CD4-positive, alpha-beta T cell (primary cell): ENCODE measurements around the gene RPL12. TPM values are rescaled to one million over a fixed set of nuclear protein-coding genes. Genes with fewer than 3 reads are reported as not detected.

Experiments
- ATAC-seq: fragments of 200-7000 bp; cut with Tn5 transposase; one replicate; pipeline ENCODE4 v1.10.0; 2022; ENCODE audit warnings: mild to moderate bottlenecking; ENCODE audit not compliant: poor library complexity
- CTCF ChIA-PET: fragments of 350-600 bp; sonication (Branson Sonifier 250); formaldehyde crosslinking; loops from one replicate; lab custom pipeline; 2021; ENCODE audit warnings: antibody characterized with exemption, inconsistent platforms; lab: Charles Lee
- POLR2A ChIA-PET: fragments of 350-600 bp; sonication (Branson Sonifier 250); formaldehyde crosslinking; loops from one replicate; lab custom pipeline; 2021; ENCODE audit warnings: antibody characterized with exemption, inconsistent platforms; lab: Charles Lee
- DNase-seq, 14 experiments: peaks; one replicate each; pipeline ENCODE4 v3.0.0-alpha.2; 2013 to 2020; ENCODE audit warnings: mixed read lengths in 2 of 14
- H3K27ac ChIP-seq, 2 donors: one replicate each; pipeline versions ENCODE4 v1.5.1 to v1.7.0; 2013; ENCODE audit warnings: low read length in 2 of 2, low read depth in 1 of 2, mild to moderate bottlenecking in 1 of 2
- H3K27me3 ChIP-seq, 2 experiments: 1 replicate in 1 of 2; 2 replicates in 1 of 2; pipeline versions ENCODE4 v1.6.1 to v1.7.0; 2013; ENCODE audit warnings: low read length in 2 of 2, control low read depth in 1 of 2, mild to moderate bottlenecking in 1 of 2, moderate library complexity in 1 of 2; ENCODE audit not compliant: insufficient read depth in 2 of 2, control insufficient read depth in 1 of 2
- H3K36me3 ChIP-seq: one replicate; pipeline ENCODE4 v1.6.1; 2013; ENCODE audit warnings: low read length, control low read depth; ENCODE audit not compliant: insufficient read depth
- H3K4me1 ChIP-seq: one replicate; pipeline ENCODE4 v1.6.1; 2013; ENCODE audit warnings: low read length, control low read depth; ENCODE audit not compliant: insufficient read depth
- H3K4me3 ChIP-seq: one replicate; pipeline ENCODE4 v1.5.1; 2013; ENCODE audit warnings: mild to moderate bottlenecking, low read length, moderate library complexity
- H3K9me3 ChIP-seq, 2 experiments: 1 replicate in 1 of 2; 2 replicates in 1 of 2; pipeline versions ENCODE4 v1.6.1 to v1.7.0; 2013; ENCODE audit warnings: low read length in 2 of 2, mild to moderate bottlenecking in 2 of 2, control low read depth in 1 of 2, moderate library complexity in 1 of 2; ENCODE audit not compliant: control insufficient read depth in 1 of 2, insufficient read depth in 1 of 2
- H3K27ac Mint-ChIP-seq: one replicate; pipeline ENCODE4 v1.8.0; 2020; ENCODE audit warnings: mixed read lengths
- H3K27me3 Mint-ChIP-seq: one replicate; pipeline ENCODE4 v1.8.0; 2021; ENCODE audit warnings: mixed read lengths
- H3K36me3 Mint-ChIP-seq: one replicate; pipeline ENCODE4 v1.8.0; 2021; ENCODE audit warnings: low read depth, mixed read lengths
- H3K4me1 Mint-ChIP-seq: one replicate; pipeline ENCODE4 v1.8.0; 2021; ENCODE audit warnings: low read depth, mixed read lengths
- H3K4me3 Mint-ChIP-seq: one replicate; pipeline ENCODE4 v1.8.0; 2020; ENCODE audit warnings: mild to moderate bottlenecking, mixed read lengths
- H3K9me3 Mint-ChIP-seq: one replicate; pipeline ENCODE4 v1.8.0; 2020; ENCODE audit warnings: mixed read lengths
- CTCF ChIP-seq: fragments of 200-600 bp; IDR thresholded peaks from one replicate; pipeline ENCODE4 v1.8.0; 2022; ENCODE audit warnings: antibody characterized with exemption, mild to moderate bottlenecking
- intact Hi-C, 2 experiments: fragments of 100-400 bp; cut with DNase I in 1 of 2; cut with micrococcal nuclease in 1 of 2; formaldehyde crosslinking; loops; one replicate each; pipeline versions ENCODE4 v1.15.1 to v1.9.0; 2023 to 2025; cut with DNase I, micrococcal nuclease
- total RNA-seq, 174 experiments: library from RNA in 2 of 174; stranded (reverse) in 2 of 174; gene quantifications; one replicate each; pipeline ENCODE4 v1.2.3 and lab custom pipeline; 2021 to 2026

Gene RPL12
- total RNA-seq, 2 experiments from 2014 or later = 1,884 to 1,993 TPM

GRCh38 chr9:127458921-127459320, 7.7 kb upstream of the RPL12 start:
- Histone ChIP-seq H3K27me3 (no peaks in the 10 kb centered on the region), H3K4me3 (no peak overlapping the region), H3K9me3 (no peaks in the 10 kb centered on the region), H3K27ac (no peak overlapping the region), H3K4me1 (no peaks in the 10 kb centered on the region), H3K36me3 (peaks cover 44% of the 10 kb centered on the region)
- ChIA-PET CTCF (no interaction called here), POLR2A (no interaction called here)
- no peak for ATAC-seq
- Mint-ChIP-seq H3K36me3 (peaks cover 38% of the 10 kb centered on the region), H3K27me3 (no peaks in the 10 kb centered on the region), H3K9me3 (no peaks in the 10 kb centered on the region), H3K4me1 (no peaks in the 10 kb centered on the region), H3K27ac (no peak overlapping the region), H3K4me3 (no peak overlapping the region)
- TF ChIP-seq CTCF = no peak
- DNase-seq = no peak
- intact Hi-C loops = loop anchor here (5.0 to 10.0 kb wide), 3 partner anchors 147 to 514 kb away; no protein-coding TSS in a partner anchor

- Mint-ChIP-seq H3K4me1 (peaks cover 4% of the 10 kb centered on the region), H3K27ac (no peak overlapping the region), H3K36me3 (peaks cover 27% of the 10 kb centered on the region), H3K9me3 (no peaks in the 10 kb centered on the region), H3K4me3 (no peak overlapping the region), H3K27me3 (no peaks in the 10 kb centered on the region)
- POLR2A ChIA-PET = no interaction called here
- intact Hi-C loops = loop anchor here (5.0 to 10.0 kb wide), 3 partner anchors 145 to 513 kb away; no protein-coding TSS in a partner anchor
- no peak for TF ChIP-seq CTCF
- no peak for DNase-seq
- Histone ChIP-seq H3K27ac (no peak overlapping the region), H3K9me3 (no peaks in the 10 kb centered on the region), H3K4me1 (peaks cover 4% of the 10 kb centered on the region), H3K36me3 (peaks cover 35% of the 10 kb centered on the region), H3K27me3 (no peaks in the 10 kb centered on the region), H3K4me3 (no peak overlapping the region)
- CTCF ChIA-PET = no interaction called here
- no peak for ATAC-seq
Observed at GRCh38 chr9:127457191-127457878, 6.1 kb upstream of the RPL12 start.

- H3K4me1 Mint-ChIP-seq = peaks cover 22% of the 10 kb centered on the region
- H3K27me3 Mint-ChIP-seq = no peaks in the 10 kb centered on the region
- no peak overlapping the region for H3K4me3 Mint-ChIP-seq
- peaks cover 37% of the 10 kb centered on the region for H3K36me3 Mint-ChIP-seq
- peak; percentile 39 for TF ChIP-seq CTCF
- Histone ChIP-seq H3K4me1 (peaks cover 18% of the 10 kb centered on the region), H3K27ac (no peak overlapping the region), H3K27me3 (no peaks in the 10 kb centered on the region), H3K36me3 (peaks cover 21% of the 10 kb centered on the region), H3K9me3 (no peaks in the 10 kb centered on the region), H3K4me3 (no peak overlapping the region)
- intact Hi-C loops = loop anchor here (1.0 to 10.0 kb wide), 5 partner anchors 143 to 511 kb away; no protein-coding TSS in a partner anchor
- no peak overlapping the region for H3K27ac Mint-ChIP-seq
- ChIA-PET CTCF (interaction anchor here (1.0 kb wide), 1 partner anchor 62 kb away, joined by 3 read pairs; no protein-coding TSS in a partner anchor), POLR2A (interaction anchor here (0.6 to 1.3 kb wide), 2 partner anchors 32 to 89 kb away, joined by 3 to 6 read pairs; partner anchors contain the start of gene ZNF79)
- DNase-seq = peak in 7 of 14 experiments; percentile 9 to 50 (median 29)
- no peaks in the 10 kb centered on the region for H3K9me3 Mint-ChIP-seq
- ATAC-seq = no peak
Observed at GRCh38 chr9:127455324-127455992, 4.3 kb upstream of the RPL12 start.
